H1 (cell line): ENCODE measurements around the gene PACSIN1. TPM values are rescaled to one million over a fixed set of nuclear protein-coding genes. Genes with fewer than 3 reads are reported as not detected.

Experiments
- CTCF ChIA-PET: fragments of 300-600 bp; sonication (Branson Sonifier 250); formaldehyde crosslinking; loops from one replicate; lab custom pipeline; 2021; ENCODE audit not compliant: partially characterized antibody; lab: Charles Lee
- POLR2A ChIA-PET: fragments of 300-600 bp; sonication (Branson Sonifier 250); formaldehyde crosslinking; loops from one replicate; lab custom pipeline; 2021; ENCODE audit warnings: inconsistent platforms; ENCODE audit not compliant: partially characterized antibody; lab: Charles Lee
- DNase-seq, 2 experiments: peaks; one replicate each; pipeline versions ENCODE4 v3.0.0 to v3.0.0-alpha.2; 2010 to 2022; ENCODE audit warnings: low spot score in 2 of 2, low read depth in 1 of 2, mixed read lengths in 1 of 2
- FAIRE-seq: peaks from 2 replicates; lab custom pipeline; 2011; peaks lifted over from hg19 to GRCh38; lab: Jason Lieb, UNC
- H2AFZ ChIP-seq: 2 replicates; pipeline ENCODE4 v1.8.1; 2012; ENCODE audit warnings: low read length, inconsistent platforms
- H2AK5ac ChIP-seq: 2 replicates; pipeline ENCODE4 v1.6.1; 2013; ENCODE audit warnings: low read depth, low read length
- H2BK120ac ChIP-seq: replicated peaks from 2 replicates; pipeline ENCODE3; 2013; ENCODE audit warnings: low read depth, low read length, inconsistent platforms
- H2BK12ac ChIP-seq: 2 replicates; pipeline ENCODE4 v1.6.1; 2013; ENCODE audit warnings: low read depth, low read length
- H2BK15ac ChIP-seq: 2 replicates; pipeline ENCODE4 v1.6.1; 2013; ENCODE audit warnings: low read length
- H2BK20ac ChIP-seq: 2 replicates; pipeline ENCODE4 v1.6.1; 2013; ENCODE audit warnings: low read length
- H2BK5ac ChIP-seq: 2 replicates; pipeline ENCODE4 v1.6.1; 2013; ENCODE audit warnings: low read depth, low read length
- H3K14ac ChIP-seq: 2 replicates; pipeline ENCODE4 v1.6.1; 2013; ENCODE audit warnings: inconsistent platforms; ENCODE audit not compliant: insufficient read length
- H3K18ac ChIP-seq: 2 replicates; pipeline ENCODE4 v1.6.1; 2013; ENCODE audit warnings: low read length; ENCODE audit errors: extremely low read depth
- H3K23ac ChIP-seq: 2 replicates; pipeline ENCODE4 v1.6.1; 2013; ENCODE audit warnings: inconsistent platforms; ENCODE audit not compliant: insufficient read length
- H3K23me2 ChIP-seq: 2 replicates; pipeline ENCODE4 v1.6.1; 2013; ENCODE audit warnings: low read depth, low read length
- H3K27ac ChIP-seq: 2 replicates; pipeline ENCODE4 v1.6.1; 2011; ENCODE audit warnings: low read depth, low read length, inconsistent platforms
- H3K27me3 ChIP-seq, 4 experiments: replicated peaks in 1 of 4; 1 replicate in 1 of 4; 2 replicates in 3 of 4; pipeline versions ENCODE4 v1.6.1 to v1.8.1; 2011 to 2013; ENCODE audit warnings: low read length in 3 of 4, mild to moderate bottlenecking in 3 of 4, inconsistent platforms in 2 of 4, mixed read lengths in 2 of 4, moderate library complexity in 1 of 4; ENCODE audit not compliant: control insufficient read depth in 3 of 4, insufficient read depth in 3 of 4; ENCODE audit errors: extremely low read depth in 1 of 4
- H3K36me3 ChIP-seq, 4 experiments: 2 replicates each; pipeline versions ENCODE4 v1.6.1 to v1.8.1; 2011 to 2013; ENCODE audit warnings: mild to moderate bottlenecking in 4 of 4, low read length in 3 of 4, moderate library complexity in 2 of 4, control low read depth in 1 of 4, inconsistent platforms in 1 of 4; ENCODE audit not compliant: insufficient read depth in 4 of 4, control insufficient read depth in 2 of 4
- H3K4ac ChIP-seq: replicated peaks from 2 replicates; pipeline ENCODE3; 2013; ENCODE audit warnings: low read length, low read depth, mixed read lengths, inconsistent platforms; ENCODE audit not compliant: insufficient read length
- H3K4me1 ChIP-seq, 4 experiments: replicated peaks in 1 of 4; 1 replicate in 1 of 4; 2 replicates in 3 of 4; pipeline versions ENCODE4 v1.6.1 to v1.8.1; 2011 to 2013; ENCODE audit warnings: low read length in 3 of 4, inconsistent platforms in 2 of 4, mixed read lengths in 1 of 4; ENCODE audit not compliant: insufficient read depth in 4 of 4, control insufficient read depth in 3 of 4
- H3K4me2 ChIP-seq, 2 experiments: 2 replicates each; pipeline versions ENCODE4 v1.6.1 to v1.8.1; 2011 to 2013; ENCODE audit warnings: low read depth in 2 of 2, low read length in 2 of 2, control low read depth in 1 of 2, inconsistent platforms in 1 of 2, mild to moderate bottlenecking in 1 of 2; ENCODE audit not compliant: insufficient read depth in 1 of 2
- H3K4me3 ChIP-seq, 4 experiments: fragments of 200-600, 300-600 bp in 1 of 4; sonication (generic), shearing (Covaris generic), sonication (Bioruptor Twin) in 1 of 4; 2 replicates each; pipeline versions ENCODE4 v1.5.1 to v1.8.1; 2011 to 2016; ENCODE audit warnings: low read length in 4 of 4, low read depth in 3 of 4, control low read depth in 2 of 4, inconsistent platforms in 2 of 4, mild to moderate bottlenecking in 2 of 4, mixed read lengths in 1 of 4, moderate library complexity in 1 of 4; ENCODE audit not compliant: insufficient read depth in 2 of 4; ENCODE audit errors: extremely low read depth in 1 of 4
- H3K56ac ChIP-seq: replicated peaks from 2 replicates; pipeline ENCODE3; 2013; ENCODE audit warnings: low read depth, mild to moderate bottlenecking, mixed read lengths, low read length, inconsistent platforms; ENCODE audit not compliant: insufficient read length
- H3K79me1 ChIP-seq: 2 replicates; pipeline ENCODE4 v1.6.1; 2013; ENCODE audit warnings: low read depth, low read length, control low read depth
- H3K79me2 ChIP-seq, 2 experiments: 2 replicates each; pipeline versions ENCODE4 v1.6.1 to v1.8.1; 2012 to 2013; ENCODE audit warnings: low read length in 2 of 2, mild to moderate bottlenecking in 2 of 2, inconsistent platforms in 1 of 2; ENCODE audit not compliant: insufficient read depth in 2 of 2, control insufficient read depth in 1 of 2
- H3K9ac ChIP-seq, 4 experiments: replicated peaks in 1 of 4; 1 replicate in 1 of 4; 2 replicates in 3 of 4; pipeline versions ENCODE4 v1.6.1 to v1.8.1; 2011 to 2013; ENCODE audit warnings: low read depth in 3 of 4, low read length in 3 of 4, control low read depth in 2 of 4, mild to moderate bottlenecking in 2 of 4, moderate library complexity in 2 of 4, inconsistent platforms in 1 of 4; ENCODE audit errors: extremely low read depth in 1 of 4
- H3K9me3 ChIP-seq, 2 experiments: 2 replicates each; pipeline versions ENCODE4 v1.6.1 to v1.8.1; 2012 to 2013; ENCODE audit warnings: mild to moderate bottlenecking in 2 of 2, moderate library complexity in 2 of 2, control low read depth in 1 of 2, inconsistent platforms in 1 of 2, low read depth in 1 of 2, low read length in 1 of 2, mixed read lengths in 1 of 2; ENCODE audit not compliant: insufficient read depth in 2 of 2
- H4K20me1 ChIP-seq, 2 experiments: replicated peaks in 1 of 2; 2 replicates each; pipeline versions ENCODE3 to v1.8.1; 2011 to 2013; ENCODE audit warnings: inconsistent platforms in 2 of 2, low read length in 2 of 2, mild to moderate bottlenecking in 1 of 2; ENCODE audit not compliant: insufficient read depth in 2 of 2, control insufficient read depth in 1 of 2
- H4K5ac ChIP-seq: 2 replicates; pipeline ENCODE4 v1.6.1; 2013; ENCODE audit warnings: low read length, low read depth, mixed read lengths, inconsistent platforms; ENCODE audit not compliant: insufficient read length
- H4K8ac ChIP-seq: 2 replicates; pipeline ENCODE4 v1.8.0; 2013; ENCODE audit warnings: mild to moderate bottlenecking, moderate library complexity, low read length, inconsistent platforms; ENCODE audit not compliant: insufficient read depth; ENCODE audit errors: extremely low read depth
- H4K91ac ChIP-seq: replicated peaks from 2 replicates; pipeline ENCODE3; 2013; ENCODE audit warnings: low read length, mixed read lengths, inconsistent platforms; ENCODE audit not compliant: insufficient read length
- PHF8 ChIP-seq: fragments of 200-600 bp; sonication (generic); conservative IDR thresholded peaks from 2 replicates; pipeline ENCODE4 v1.7.1; 2012; ENCODE audit warnings: low read depth, mild to moderate bottlenecking, inconsistent platforms, low read length, moderate library complexity
- TAF7 ChIP-seq: optimal IDR thresholded peaks from 2 replicates; pipeline ENCODE3; 2011; ENCODE audit warnings: low read depth, mild to moderate bottlenecking, inconsistent platforms, low read length, moderate library complexity, borderline replicate concordance
- WGBS, 2 experiments: shearing (Covaris generic) in 1 of 2; methylation state at CpG; one replicate each; pipeline versions ENCODE4 v1.1.6 to v1.1.7; 2013 to 2015; ENCODE audit warnings: low lambda C conversion rate in 2 of 2, mixed read lengths in 2 of 2, inconsistent platforms in 1 of 2, low coverage in 1 of 2, missing lambda C conversion rate in 1 of 2; ENCODE audit not compliant: insufficient replicate concordance in 2 of 2, insufficient coverage in 1 of 2, insufficient read length in 1 of 2; ENCODE audit errors: extremely low coverage in 1 of 2, missing lambda C conversion rate in 1 of 2; 5-methylcytosine and 5-hydroxymethylcytosine counted together
- polyA plus RNA-seq, 7 experiments: library from polyadenylated mRNA; depleted of rRNA in 3 of 7; stranded (reverse) in 5 of 7; unstranded in 2 of 7; fragments of >200 nt in 5 of 7; fragments of 200-250 nt in 2 of 7; gene quantifications; 1 replicate in 5 of 7; 2 replicates in 1 of 7; 4 replicates in 1 of 7; pipeline versions ENCODE4 v1.2.1 to v1.2.3, GENCODE V29; 2011 to 2013; ENCODE audit warnings: missing spikeins in 2 of 7, mixed read lengths in 2 of 7
- total RNA-seq: library from RNA; stranded (reverse); fragmentation: NEBNext Ultra II Directional; extraction: Animal tissue kit (Norgen Biotek cat#: 25700); gene quantifications from 2 replicates; pipeline ENCODE4 v1.2.1, GENCODE V29; 2021

Gene PACSIN1
- total and polyA plus RNA-seq, 2 of the 8 experiments (the other 6 are each of a cell fraction or from before 2014, with no cell fraction given): 5.9 to 11.1 TPM

DNA sequence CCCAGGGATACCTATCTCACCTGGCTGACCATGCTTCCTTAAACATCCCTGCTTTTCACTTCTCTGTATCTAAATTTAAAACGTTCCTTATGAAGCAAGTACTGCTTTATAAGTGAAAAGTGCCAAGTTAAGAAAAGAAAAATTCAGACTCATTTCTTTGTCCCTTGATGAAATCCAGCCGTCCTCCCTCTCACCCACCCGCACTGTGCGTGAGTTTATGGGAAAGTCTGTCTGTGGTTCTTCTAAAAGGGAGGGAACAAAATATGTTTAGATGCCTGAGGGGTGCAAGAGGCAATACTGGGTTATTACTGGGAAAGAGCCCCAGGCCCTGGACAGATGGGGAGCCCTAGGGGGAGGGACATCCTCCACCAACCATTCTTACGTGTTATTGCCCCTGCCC lies 59.1 kb downstream of the PACSIN1 start:
- Histone ChIP-seq H4K20me1 (no peaks in the 10 kb centered on the region), H3K9ac (no peak overlapping the region), H3K4ac (no peak overlapping the region), H3K79me2 (no peaks in the 10 kb centered on the region), H2BK12ac (no peak overlapping the region), H3K4me2 (no peak overlapping the region), H2BK5ac (no peak overlapping the region), H4K8ac (no peak overlapping the region), H3K79me1 (no peaks in the 10 kb centered on the region), H3K27ac (no peak overlapping the region), H3K18ac (no peak overlapping the region), H3K36me3 (no peaks in the 10 kb centered on the region), H3K4me3 (no peak overlapping the region), H2BK20ac (no peak overlapping the region), H3K9me3 (no peaks in the 10 kb centered on the region), H2AFZ (no peak overlapping the region), H2AK5ac (no peak overlapping the region), H3K4me1 (peaks cover 3 to 20% (median 9%) of the 10 kb centered on the region in 4 experiments), H3K27me3 (no peaks in the 10 kb centered on the region), H4K91ac (no peak overlapping the region), H3K23me2 (no peaks in the 10 kb centered on the region; the same call in 1 of the 2 replicates), H3K23ac (no peak overlapping the region), H4K5ac (no peak overlapping the region), H3K14ac (no peak overlapping the region), H3K56ac (no peak overlapping the region), H2BK120ac (no peak overlapping the region), H2BK15ac (no peak overlapping the region)
- FAIRE-seq: no peak
- TF ChIP-seq TAF7: no peak
- no peak for TF ChIP-seq PHF8
- POLR2A ChIA-PET: interaction anchor here (3.1 kb wide), 1 partner anchor 9 kb away, joined by 15 read pairs; no protein-coding TSS in a partner anchor
- CTCF ChIA-PET: interaction anchor here (2.4 to 8.4 kb wide), 4 partner anchors 64 to 87 kb away, joined by 6 to 79 read pairs (median 18); no protein-coding TSS in a partner anchor
- 89% methylated on average over 5 of the region's 5 CpGs; no CpG with 5 or more reads in 1 of the 2 experiments for WGBS, 2 experiments
- DNase-seq: no peak
